OCI-LY7 (cell line): Measurements from ENCODE around the gene PARD3. TPM values are rescaled to one million over a fixed set of nuclear protein-coding genes. Genes with fewer than 3 reads are reported as not detected.

Source experiments
- BruUV-seq: library from RNA; stranded (reverse); fragments of 400-500 nt; replicated peaks from 2 replicates; lab custom pipeline; 2021; lab: Mats Ljungman, UMichigan
- CTCF ChIA-PET: fragments of 300-600 bp; sonication (Branson Sonifier 250); formaldehyde crosslinking; loops from one replicate; lab custom pipeline; 2022; ENCODE audit warnings: antibody characterized with exemption; ENCODE audit not compliant: unreplicated experiment; lab: Charles Lee
- POLR2A ChIA-PET: fragments of 300-600 bp; sonication (Branson Sonifier 250); formaldehyde crosslinking; loops from one replicate; lab custom pipeline; 2022; ENCODE audit warnings: antibody characterized with exemption; lab: Charles Lee
- DNase-seq: peaks from one replicate; pipeline ENCODE4 v3.0.0-alpha.2; 2015; ENCODE audit warnings: low spot score
- H2AFZ ChIP-seq: fragments of 200-600 bp; sonication (generic), shearing (Covaris generic); 2 replicates; pipeline ENCODE4 v1.6.1; 2014; ENCODE audit warnings: mild to moderate bottlenecking, antibody characterized with exemption, low read length, moderate library complexity
- H3K27ac ChIP-seq: fragments of 200-600 bp; sonication (generic); 2 replicates; pipeline ENCODE4 v1.5.1; 2014; ENCODE audit warnings: mixed run types, low read depth, mild to moderate bottlenecking, moderate library complexity, low read length, inconsistent platforms; ENCODE audit not compliant: poor library complexity, severe bottlenecking
- H3K36me3 ChIP-seq: fragments of 200-600 bp; sonication (generic); 2 replicates; pipeline ENCODE4 v1.6.1; 2014; ENCODE audit warnings: mild to moderate bottlenecking, antibody characterized with exemption, low read length, moderate library complexity, mixed read lengths; ENCODE audit not compliant: insufficient read depth
- H3K4me1 ChIP-seq: fragments of 200-600 bp; sonication (generic); 2 replicates; pipeline ENCODE4 v1.5.1; 2014; ENCODE audit warnings: mild to moderate bottlenecking, low read length; ENCODE audit not compliant: insufficient read depth, poor library complexity, severe bottlenecking
- H3K4me2 ChIP-seq: fragments of 200-600 bp; sonication (generic); 2 replicates; pipeline ENCODE4 v1.6.1; 2014; ENCODE audit warnings: mild to moderate bottlenecking, low read length
- H3K4me3 ChIP-seq: fragments of 200-600 bp; sonication (generic); 2 replicates; pipeline ENCODE4 v1.5.1; 2014; ENCODE audit warnings: mild to moderate bottlenecking, low read depth, low read length; ENCODE audit not compliant: poor library complexity, severe bottlenecking
- H3K79me2 ChIP-seq: fragments of 200-600 bp; sonication (generic); 2 replicates; pipeline ENCODE4 v1.6.1; 2016; ENCODE audit warnings: low read depth, mild to moderate bottlenecking, low read length, moderate library complexity, mixed read lengths; ENCODE audit not compliant: insufficient read depth
- H3K9me2 ChIP-seq: fragments of 200-600 bp; sonication (generic); 2 replicates; pipeline ENCODE4 v1.6.1; 2016; ENCODE audit warnings: mild to moderate bottlenecking, low read length, mixed read lengths; ENCODE audit not compliant: insufficient read depth
- H3K9me3 ChIP-seq: fragments of 200-600 bp; sonication (generic); 2 replicates; pipeline ENCODE4 v1.6.1; 2014; ENCODE audit warnings: mild to moderate bottlenecking, mixed run types, low read length, mixed read lengths
- H4K20me1 ChIP-seq: fragments of 200-600 bp; sonication (generic); 2 replicates; pipeline ENCODE4 v1.6.1; 2014; ENCODE audit warnings: mild to moderate bottlenecking, antibody characterized with exemption, low read length, moderate library complexity, mixed read lengths; ENCODE audit not compliant: insufficient read depth
- EZH2phosphoT487 ChIP-seq: fragments of 200-600 bp; sonication (generic); IDR thresholded peaks from 2 replicates; pipeline ENCODE4 v1.6.1; 2018; ENCODE audit warnings: low read depth, borderline replicate concordance, mild to moderate bottlenecking, mixed run types, antibody characterized with exemption, low read length, moderate library complexity, mixed read lengths
- intact Hi-C: fragments of 100-400 bp; cut with micrococcal nuclease; formaldehyde crosslinking; loops from one replicate; pipeline ENCODE4 v1.10.0; 2022; ENCODE audit not compliant: unreplicated experiment
- total RNA-seq, 2 experiments: library from RNA; depleted of rRNA in 1 of 2; stranded (reverse); fragments of >200 nt in 1 of 2; shearing (Covaris generic) in 1 of 2; gene quantifications; 2 replicates each; pipeline ENCODE4 v1.2.3, GENCODE V29; 2014 to 2022
- TF ChIP-seq, protein P1 (sequence below): fragments of 200-600 bp; sonication (generic); conservative IDR thresholded peaks from 2 replicates; pipeline ENCODE4 v1.5.1; 2014; ENCODE audit warnings: mild to moderate bottlenecking, antibody characterized with exemption, low read length, moderate library complexity, mixed read lengths

Gene PARD3
- total RNA-seq, 2 experiments from 2014 or later, result not detected

- DNase-seq, result no peak
- TF ChIP-seq EZH2phosphoT487, result no peak
- no peaks in the 10 kb centered on the region for H3K4me1 ChIP-seq
- no peak overlapping the region for H3K27ac ChIP-seq
- no peaks in the 10 kb centered on the region for H3K79me2 ChIP-seq
- H3K4me2 ChIP-seq, result no peak overlapping the region
- H3K9me2 ChIP-seq, result no peaks in the 10 kb centered on the region
- POLR2A ChIA-PET, result interaction anchor here (0.6 kb wide), 1 partner anchor 93 kb away, joined by 5 read pairs; no protein-coding TSS in a partner anchor
- H2AFZ ChIP-seq, result no peak overlapping the region
- H4K20me1 ChIP-seq, result no peaks in the 10 kb centered on the region
- BruUV-seq, result no TSS peak
- CTCF ChIA-PET, result no interaction called here
- intact Hi-C loops, result no loop called here
- H3K36me3 ChIP-seq, result no peaks in the 10 kb centered on the region
- H3K4me3 ChIP-seq, result no peak overlapping the region
- no peaks in the 10 kb centered on the region for H3K9me3 ChIP-seq
These were observed 441.9 kb downstream of the PARD3 start for GRCh38 chr10:34373211-34373610.

DNA sequence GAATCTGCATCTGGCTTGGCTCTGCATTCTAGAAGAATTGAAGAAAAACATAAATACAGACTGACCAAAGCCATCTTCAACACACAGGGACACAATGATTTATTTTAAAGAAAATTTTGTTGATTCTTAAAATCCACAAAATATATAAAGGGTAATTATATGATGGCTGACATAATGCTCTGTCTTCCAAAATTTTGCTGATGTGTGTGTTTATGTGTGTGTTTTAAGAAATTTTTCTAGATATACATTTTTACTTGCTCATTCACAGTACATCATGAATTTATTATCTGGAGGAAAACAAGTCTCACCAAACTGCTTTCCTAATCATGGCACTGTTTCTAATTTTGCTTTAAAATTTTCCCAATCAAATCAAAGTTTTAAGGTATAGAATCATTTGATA lies 442.6 kb downstream of the PARD3 start:
- no peak for DNase-seq
- H3K9me2 ChIP-seq, result no peaks in the 10 kb centered on the region
- H3K27ac ChIP-seq, result no peak overlapping the region
- no peaks in the 10 kb centered on the region for H3K9me3 ChIP-seq
- H3K4me3 ChIP-seq, result no peak overlapping the region
- intact Hi-C loops, result no loop called here
- TF ChIP-seq, protein P1, sequence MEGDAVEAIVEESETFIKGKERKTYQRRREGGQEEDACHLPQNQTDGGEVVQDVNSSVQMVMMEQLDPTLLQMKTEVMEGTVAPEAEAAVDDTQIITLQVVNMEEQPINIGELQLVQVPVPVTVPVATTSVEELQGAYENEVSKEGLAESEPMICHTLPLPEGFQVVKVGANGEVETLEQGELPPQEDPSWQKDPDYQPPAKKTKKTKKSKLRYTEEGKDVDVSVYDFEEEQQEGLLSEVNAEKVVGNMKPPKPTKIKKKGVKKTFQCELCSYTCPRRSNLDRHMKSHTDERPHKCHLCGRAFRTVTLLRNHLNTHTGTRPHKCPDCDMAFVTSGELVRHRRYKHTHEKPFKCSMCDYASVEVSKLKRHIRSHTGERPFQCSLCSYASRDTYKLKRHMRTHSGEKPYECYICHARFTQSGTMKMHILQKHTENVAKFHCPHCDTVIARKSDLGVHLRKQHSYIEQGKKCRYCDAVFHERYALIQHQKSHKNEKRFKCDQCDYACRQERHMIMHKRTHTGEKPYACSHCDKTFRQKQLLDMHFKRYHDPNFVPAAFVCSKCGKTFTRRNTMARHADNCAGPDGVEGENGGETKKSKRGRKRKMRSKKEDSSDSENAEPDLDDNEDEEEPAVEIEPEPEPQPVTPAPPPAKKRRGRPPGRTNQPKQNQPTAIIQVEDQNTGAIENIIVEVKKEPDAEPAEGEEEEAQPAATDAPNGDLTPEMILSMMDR, result no peak
- TF ChIP-seq EZH2phosphoT487, result no peak
- H3K4me2 ChIP-seq, result no peak overlapping the region
- no peaks in the 10 kb centered on the region for H3K4me1 ChIP-seq
- H4K20me1 ChIP-seq, result no peaks in the 10 kb centered on the region
- ChIA-PET CTCF (no interaction called here), POLR2A (no interaction called here)
- no peak overlapping the region for H2AFZ ChIP-seq
- no peaks in the 10 kb centered on the region for H3K36me3 ChIP-seq
- H3K79me2 ChIP-seq, result no peaks in the 10 kb centered on the region
- BruUV-seq, result no TSS peak

DNA sequence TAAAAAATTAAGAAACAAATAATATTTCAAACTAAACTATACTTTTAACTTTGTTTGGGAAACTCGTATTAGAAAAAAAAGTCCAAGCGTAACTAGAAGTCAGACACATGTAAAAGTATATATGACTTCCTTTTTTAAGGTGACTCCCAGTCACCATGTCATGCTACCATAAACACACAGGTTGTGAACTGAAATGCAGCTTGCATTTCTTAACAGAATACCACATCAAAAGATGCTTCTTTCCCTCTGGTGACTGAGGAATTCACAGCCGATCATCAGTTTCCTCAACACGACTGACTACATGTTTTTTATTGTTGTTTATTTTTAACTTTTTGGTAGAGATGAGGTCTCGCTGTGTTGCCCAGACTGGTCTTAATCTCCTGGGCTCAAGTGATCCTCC lies 445.0 kb downstream of the PARD3 start:
- Histone ChIP-seq H3K9me2 (no peaks in the 10 kb centered on the region), H3K36me3 (no peaks in the 10 kb centered on the region), H3K27ac (no peak overlapping the region), H3K4me1 (no peaks in the 10 kb centered on the region), H3K4me2 (no peak overlapping the region), H2AFZ (no peak overlapping the region), H3K4me3 (no peak overlapping the region), H3K79me2 (no peaks in the 10 kb centered on the region), H3K9me3 (no peaks in the 10 kb centered on the region), H4K20me1 (no peaks in the 10 kb centered on the region)
- CTCF ChIA-PET, result no interaction called here
- no peak for DNase-seq
- no TSS peak for BruUV-seq
- no peak for TF ChIP-seq EZH2phosphoT487
- TF ChIP-seq, protein P1, result no peak
- intact Hi-C loops, result no loop called here
- POLR2A ChIA-PET, result no interaction called here
